Measurements from ENCODE around the gene WHRN. TPM values are rescaled to one million over a fixed set of nuclear protein-coding genes. Genes with fewer than 3 reads are reported as not detected.

Gene WHRN
- total RNA-seq, 1 experiment from 2014 or later = 24.3 TPM

GRCh38 chr9:114518599-114519022, 13.3 kb upstream of the WHRN start:
- no peak overlapping the region for H3K4me3 Mint-ChIP-seq
- no peak for TF ChIP-seq FOXP1 (CRISPR knock-in tag; IDR thresholded peaks at IDR 0.05; ENCODE audit: borderline replicate concordance)
- TF ChIP-seq MXD4 (CRISPR knock-in tag; IDR thresholded peaks at IDR 0.05; ENCODE audit: borderline replicate concordance) = no peak
- TF ChIP-seq ZNF138 (CRISPR knock-in tag; conservative IDR thresholded peaks at IDR 0.05) = no peak
- no peak for TF ChIP-seq ZNF396 (CRISPR knock-in tag; IDR thresholded peaks at IDR 0.05; ENCODE audit: borderline replicate concordance)
- TF ChIP-seq ZNF219 (CRISPR knock-in tag; IDR thresholded peaks at IDR 0.05; ENCODE audit: borderline replicate concordance) = no peak
- ChIA-PET CTCF (interaction anchor here (0.9 to 3.1 kb wide), 3 partner anchors 14 to 144 kb away, joined by 3 to 11 read pairs (median 7); no protein-coding TSS in a partner anchor), POLR2A (no interaction called here)
- H3K36me3 Mint-ChIP-seq = no peaks in the 10 kb centered on the region
- peaks cover 3% of the 10 kb centered on the region for H3K9me3 Mint-ChIP-seq
- ATAC-seq (peak; percentile 67), DNase-seq (ENCODE audit: low spot score) (no peak)
- H3K27me3 Mint-ChIP-seq (ENCODE audit: low read depth) = peaks cover 33% of the 10 kb centered on the region
- H3K4me1 Mint-ChIP-seq = peaks cover 4% of the 10 kb centered on the region; the same call in 1 of the 2 replicates
- H3K27ac Mint-ChIP-seq = no peak overlapping the region

DNA sequence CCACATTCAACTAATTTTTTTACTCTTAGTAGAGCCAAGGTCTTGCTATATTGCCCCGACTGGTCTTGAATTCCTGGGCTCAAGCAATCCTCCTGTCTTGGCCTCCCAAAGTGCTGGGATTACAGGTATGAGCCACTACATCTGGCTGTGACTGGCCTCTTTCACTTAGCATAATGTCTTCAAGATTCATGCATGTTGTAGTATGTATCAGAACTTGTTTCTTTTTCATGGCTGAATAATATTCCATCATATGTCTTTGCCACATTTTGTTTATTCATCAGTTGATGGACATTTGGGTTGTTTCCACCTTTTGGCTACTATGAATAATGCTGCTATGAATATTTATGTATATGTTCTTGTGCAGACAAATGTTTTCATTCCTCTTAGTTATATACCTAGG, 12.8 kb upstream of the WHRN start:
- no peak overlapping the region for H3K4me3 Mint-ChIP-seq
- H3K27me3 Mint-ChIP-seq (ENCODE audit: low read depth) = peaks cover 29% of the 10 kb centered on the region
- ATAC-seq (no peak), DNase-seq (ENCODE audit: low spot score) (no peak)
- peaks cover 3% of the 10 kb centered on the region for H3K9me3 Mint-ChIP-seq
- CTCF ChIA-PET = interaction anchor here (1.8 to 3.1 kb wide), 2 partner anchors 13 to 112 kb away, joined by 7 to 11 read pairs; no protein-coding TSS in a partner anchor
- H3K4me1 Mint-ChIP-seq = peaks cover 4% of the 10 kb centered on the region; the same call in 1 of the 2 replicates
- H3K27ac Mint-ChIP-seq = no peak overlapping the region
- TF ChIP-seq ZNF232 (CRISPR knock-in tag; IDR thresholded peaks at IDR 0.05) (no peak), ZNF121 (CRISPR knock-in tag; IDR thresholded peaks at IDR 0.05) (peak; percentile 58; the same call in 1 of the 2 replicates)
- POLR2A ChIA-PET = no interaction called here
- H3K36me3 Mint-ChIP-seq = no peaks in the 10 kb centered on the region

- Mint-ChIP-seq H3K36me3 (no peaks in the 10 kb centered on the region), H3K27ac (no peak overlapping the region), H3K4me1 (peaks cover 4% of the 10 kb centered on the region; the same call in 1 of the 2 replicates), H3K4me3 (no peak overlapping the region), H3K9me3 (peaks cover 3% of the 10 kb centered on the region), H3K27me3 (ENCODE audit: low read depth) (peaks cover 21% of the 10 kb centered on the region)
- DNase-seq (ENCODE audit: low spot score) = no peak
- no peak for ATAC-seq
- ChIA-PET POLR2A (interaction anchor here (0.9 kb wide), 1 partner anchor 14 kb away, joined by 3 read pairs; no protein-coding TSS in a partner anchor), CTCF (interaction anchor here (1.2 to 3.1 kb wide), 3 partner anchors 13 to 136 kb away, joined by 3 to 11 read pairs (median 4); no protein-coding TSS in a partner anchor)
- TF ChIP-seq ATF1 (CRISPR knock-in tag; IDR thresholded peaks at IDR 0.05) (no peak), PRRX2 (CRISPR knock-in tag; IDR thresholded peaks at IDR 0.05) (no peak), NR2C2 (CRISPR knock-in tag; IDR thresholded peaks at IDR 0.05) (no peak)
- TF ChIP-seq, protein P1, sequence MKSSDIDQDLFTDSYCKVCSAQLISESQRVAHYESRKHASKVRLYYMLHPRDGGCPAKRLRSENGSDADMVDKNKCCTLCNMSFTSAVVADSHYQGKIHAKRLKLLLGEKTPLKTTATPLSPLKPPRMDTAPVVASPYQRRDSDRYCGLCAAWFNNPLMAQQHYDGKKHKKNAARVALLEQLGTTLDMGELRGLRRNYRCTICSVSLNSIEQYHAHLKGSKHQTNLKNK (CRISPR knock-in tag; IDR thresholded peaks at IDR 0.05) = no peak
- TF ChIP-seq, protein P2, sequence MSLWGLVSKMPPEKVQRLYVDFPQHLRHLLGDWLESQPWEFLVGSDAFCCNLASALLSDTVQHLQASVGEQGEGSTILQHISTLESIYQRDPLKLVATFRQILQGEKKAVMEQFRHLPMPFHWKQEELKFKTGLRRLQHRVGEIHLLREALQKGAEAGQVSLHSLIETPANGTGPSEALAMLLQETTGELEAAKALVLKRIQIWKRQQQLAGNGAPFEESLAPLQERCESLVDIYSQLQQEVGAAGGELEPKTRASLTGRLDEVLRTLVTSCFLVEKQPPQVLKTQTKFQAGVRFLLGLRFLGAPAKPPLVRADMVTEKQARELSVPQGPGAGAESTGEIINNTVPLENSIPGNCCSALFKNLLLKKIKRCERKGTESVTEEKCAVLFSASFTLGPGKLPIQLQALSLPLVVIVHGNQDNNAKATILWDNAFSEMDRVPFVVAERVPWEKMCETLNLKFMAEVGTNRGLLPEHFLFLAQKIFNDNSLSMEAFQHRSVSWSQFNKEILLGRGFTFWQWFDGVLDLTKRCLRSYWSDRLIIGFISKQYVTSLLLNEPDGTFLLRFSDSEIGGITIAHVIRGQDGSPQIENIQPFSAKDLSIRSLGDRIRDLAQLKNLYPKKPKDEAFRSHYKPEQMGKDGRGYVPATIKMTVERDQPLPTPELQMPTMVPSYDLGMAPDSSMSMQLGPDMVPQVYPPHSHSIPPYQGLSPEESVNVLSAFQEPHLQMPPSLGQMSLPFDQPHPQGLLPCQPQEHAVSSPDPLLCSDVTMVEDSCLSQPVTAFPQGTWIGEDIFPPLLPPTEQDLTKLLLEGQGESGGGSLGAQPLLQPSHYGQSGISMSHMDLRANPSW (CRISPR knock-in tag; conservative IDR thresholded peaks at IDR 0.05; ENCODE audit: low read depth) = no peak
Observed at GRCh38 chr9:114516913-114517312, 11.6 kb upstream of the WHRN start.

GRCh38 chr9:114515528-114515927, 10.3 kb upstream of the WHRN start:
- H3K4me3 Mint-ChIP-seq = no peak overlapping the region
- peaks cover 3% of the 10 kb centered on the region for H3K9me3 Mint-ChIP-seq
- ATAC-seq (no peak), DNase-seq (ENCODE audit: low spot score) (no peak)
- no peak for TF ChIP-seq FOXJ3 (CRISPR knock-in tag; IDR thresholded peaks at IDR 0.05; ENCODE audit: borderline replicate concordance)
- TF ChIP-seq FOXP1 (CRISPR knock-in tag; IDR thresholded peaks at IDR 0.05; ENCODE audit: borderline replicate concordance) = no peak
- POLR2A ChIA-PET = no interaction called here
- no peaks in the 10 kb centered on the region for H3K36me3 Mint-ChIP-seq
- no peak overlapping the region for H3K27ac Mint-ChIP-seq
- peaks cover 4% of the 10 kb centered on the region; the same call in 1 of the 2 replicates for H3K4me1 Mint-ChIP-seq
- CTCF ChIA-PET = interaction anchor here (1.3 kb wide), 1 partner anchor 11 kb away, joined by 5 read pairs; no protein-coding TSS in a partner anchor
- peaks cover 23% of the 10 kb centered on the region for H3K27me3 Mint-ChIP-seq (ENCODE audit: low read depth)

DNA sequence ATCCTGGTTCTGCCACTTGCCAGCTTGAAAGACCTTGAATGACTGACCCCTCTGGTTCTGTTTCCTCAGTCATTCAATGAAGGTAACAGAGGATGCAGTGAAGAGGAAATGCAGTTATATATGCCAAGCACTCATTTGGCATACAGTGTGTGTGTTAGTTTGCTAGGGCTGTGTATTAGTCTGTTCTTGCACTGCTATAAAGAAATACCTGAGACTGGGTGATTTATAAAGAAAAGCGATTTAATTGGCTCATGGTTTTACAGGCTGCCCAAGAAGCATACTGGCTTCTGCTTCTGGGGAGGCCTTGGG, 8.6 kb upstream of the WHRN start:
- ChIA-PET CTCF (no interaction called here), POLR2A (no interaction called here)
- Mint-ChIP-seq H3K4me1 (peaks cover 9% of the 10 kb centered on the region), H3K27ac (no peak overlapping the region), H3K27me3 (ENCODE audit: low read depth) (peaks cover 23% of the 10 kb centered on the region), H3K36me3 (no peaks in the 10 kb centered on the region), H3K9me3 (peaks cover 3% of the 10 kb centered on the region), H3K4me3 (no peak overlapping the region)
- no peak for DNase-seq (ENCODE audit: low spot score)
- no peak for ATAC-seq
- TF ChIP-seq, protein P3, sequence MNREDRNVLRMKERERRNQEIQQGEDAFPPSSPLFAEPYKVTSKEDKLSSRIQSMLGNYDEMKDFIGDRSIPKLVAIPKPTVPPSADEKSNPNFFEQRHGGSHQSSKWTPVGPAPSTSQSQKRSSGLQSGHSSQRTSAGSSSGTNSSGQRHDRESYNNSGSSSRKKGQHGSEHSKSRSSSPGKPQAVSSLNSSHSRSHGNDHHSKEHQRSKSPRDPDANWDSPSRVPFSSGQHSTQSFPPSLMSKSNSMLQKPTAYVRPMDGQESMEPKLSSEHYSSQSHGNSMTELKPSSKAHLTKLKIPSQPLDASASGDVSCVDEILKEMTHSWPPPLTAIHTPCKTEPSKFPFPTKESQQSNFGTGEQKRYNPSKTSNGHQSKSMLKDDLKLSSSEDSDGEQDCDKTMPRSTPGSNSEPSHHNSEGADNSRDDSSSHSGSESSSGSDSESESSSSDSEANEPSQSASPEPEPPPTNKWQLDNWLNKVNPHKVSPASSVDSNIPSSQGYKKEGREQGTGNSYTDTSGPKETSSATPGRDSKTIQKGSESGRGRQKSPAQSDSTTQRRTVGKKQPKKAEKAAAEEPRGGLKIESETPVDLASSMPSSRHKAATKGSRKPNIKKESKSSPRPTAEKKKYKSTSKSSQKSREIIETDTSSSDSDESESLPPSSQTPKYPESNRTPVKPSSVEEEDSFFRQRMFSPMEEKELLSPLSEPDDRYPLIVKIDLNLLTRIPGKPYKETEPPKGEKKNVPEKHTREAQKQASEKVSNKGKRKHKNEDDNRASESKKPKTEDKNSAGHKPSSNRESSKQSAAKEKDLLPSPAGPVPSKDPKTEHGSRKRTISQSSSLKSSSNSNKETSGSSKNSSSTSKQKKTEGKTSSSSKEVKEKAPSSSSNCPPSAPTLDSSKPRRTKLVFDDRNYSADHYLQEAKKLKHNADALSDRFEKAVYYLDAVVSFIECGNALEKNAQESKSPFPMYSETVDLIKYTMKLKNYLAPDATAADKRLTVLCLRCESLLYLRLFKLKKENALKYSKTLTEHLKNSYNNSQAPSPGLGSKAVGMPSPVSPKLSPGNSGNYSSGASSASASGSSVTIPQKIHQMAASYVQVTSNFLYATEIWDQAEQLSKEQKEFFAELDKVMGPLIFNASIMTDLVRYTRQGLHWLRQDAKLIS (CRISPR knock-in tag; IDR thresholded peaks at IDR 0.05; ENCODE audit: borderline replicate concordance) = no peak
- TF ChIP-seq ZNF425 (CRISPR knock-in tag; conservative IDR thresholded peaks at IDR 0.05) (no peak), SMAD3 (CRISPR knock-in tag; IDR thresholded peaks at IDR 0.05; ENCODE audit: borderline replicate concordance) (no peak), MXD4 (CRISPR knock-in tag; IDR thresholded peaks at IDR 0.05; ENCODE audit: borderline replicate concordance) (no peak)
